Erythroblast (primary cell): ENCODE data around the gene RXFP1.

Experiments
- GATA1 ChIP-seq: IDR thresholded peaks from 2 replicates; pipeline ENCODE4 v1.6.1; 2011; ENCODE audit warnings: low read depth, mild to moderate bottlenecking, control low read depth, low read length, moderate library complexity
- POLR2A ChIP-seq: IDR thresholded peaks from 2 replicates; pipeline ENCODE4 v1.6.1; 2011; ENCODE audit warnings: mild to moderate bottlenecking, low read length

DNA sequence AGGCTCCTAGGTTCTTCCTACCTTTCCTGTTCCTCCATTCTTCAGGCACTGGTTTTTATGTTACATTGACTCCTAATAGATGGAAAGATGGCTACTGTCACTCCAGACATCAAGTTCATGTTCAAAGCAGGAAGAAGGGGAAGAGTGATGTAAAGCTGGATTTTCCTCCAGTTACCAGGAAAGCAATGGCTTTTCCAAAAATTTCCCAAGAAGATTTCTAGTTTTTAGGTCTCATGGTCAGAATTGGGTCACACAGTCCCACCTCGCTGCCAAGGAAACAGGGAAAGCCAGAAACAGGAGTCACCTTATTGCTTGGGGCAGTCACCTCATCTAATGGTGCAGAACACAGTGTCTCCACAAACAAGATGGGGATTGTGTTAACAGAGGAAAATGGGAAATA, 21.5 kb downstream of the RXFP1 start:
- TF ChIP-seq POLR2A, result no peak
- TF ChIP-seq GATA1, result no peak
